Activated CD8-positive, alpha-beta memory T cell treated with anti-CD3 and anti-CD28 coated beads for 36 hours (primary cell): ENCODE data around the gene CFAP46. TPM values are rescaled to one million over a fixed set of nuclear protein-coding genes. Genes with fewer than 3 reads are reported as not detected.

Experiments
- CTCF ChIA-PET: fragments of 350-600 bp; sonication (Branson Sonifier 250); formaldehyde crosslinking; loops from one replicate; lab custom pipeline; 2021; ENCODE audit warnings: antibody characterized with exemption; lab: Charles Lee
- POLR2A ChIA-PET: fragments of 350-600 bp; sonication (Branson Sonifier 250); formaldehyde crosslinking; loops from one replicate; lab custom pipeline; 2021; ENCODE audit warnings: antibody characterized with exemption; lab: Charles Lee
- total RNA-seq, 2 experiments: library from RNA; stranded (reverse); gene quantifications; one replicate each; pipeline ENCODE4 v1.2.3, GENCODE V29; 2021

Gene CFAP46
- total RNA-seq, 2 experiments from 2014 or later: 0.19 TPM; not detected in 1

GRCh38 chr10:132919374-132920100, 22.8 kb downstream of the CFAP46 start:
- ChIA-PET CTCF (no interaction called here), POLR2A (no interaction called here)

GRCh38 chr10:132918617-132919373, 23.6 kb downstream of the CFAP46 start:
- CTCF ChIA-PET: no interaction called here
- POLR2A ChIA-PET: no interaction called here

- POLR2A ChIA-PET: no interaction called here
- CTCF ChIA-PET: no interaction called here
Observed at GRCh38 chr10:132918264-132918616, 24.1 kb downstream of the CFAP46 start.

DNA sequence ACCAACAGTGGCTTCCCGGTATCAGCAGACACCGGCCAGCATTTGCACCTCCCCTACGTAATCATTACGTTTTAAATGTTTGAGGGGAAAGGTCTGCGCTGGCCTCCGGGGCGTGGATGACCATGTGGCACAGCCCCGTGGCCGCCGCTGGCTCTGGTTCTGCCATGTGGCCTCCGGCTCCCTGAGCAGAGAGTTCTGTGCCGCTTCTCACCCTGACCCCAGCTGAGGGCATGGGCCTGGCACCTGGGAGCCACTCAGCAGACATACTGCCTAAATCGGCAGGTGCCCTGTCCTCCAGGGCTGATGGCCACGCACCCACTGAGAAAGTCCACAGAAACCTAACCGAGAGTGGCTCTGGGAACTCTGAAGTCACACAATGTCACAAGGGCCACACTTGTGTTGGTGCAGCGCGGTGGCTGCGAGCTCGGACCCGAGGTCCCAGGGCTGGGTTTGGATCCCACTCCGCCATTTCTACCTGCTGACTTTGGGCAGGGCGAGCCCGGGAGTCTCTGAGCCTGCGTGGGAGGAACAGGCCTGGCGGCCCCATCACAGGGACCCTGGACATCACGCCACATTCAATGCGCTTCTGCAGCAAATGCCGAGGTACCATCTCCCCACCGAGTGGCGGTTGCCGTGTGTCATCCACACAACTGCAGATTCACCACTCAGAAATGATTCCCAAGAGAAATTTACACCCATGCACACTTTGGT, 25.3 kb downstream of the CFAP46 start:
- POLR2A ChIA-PET: no interaction called here
- CTCF ChIA-PET: no interaction called here

DNA sequence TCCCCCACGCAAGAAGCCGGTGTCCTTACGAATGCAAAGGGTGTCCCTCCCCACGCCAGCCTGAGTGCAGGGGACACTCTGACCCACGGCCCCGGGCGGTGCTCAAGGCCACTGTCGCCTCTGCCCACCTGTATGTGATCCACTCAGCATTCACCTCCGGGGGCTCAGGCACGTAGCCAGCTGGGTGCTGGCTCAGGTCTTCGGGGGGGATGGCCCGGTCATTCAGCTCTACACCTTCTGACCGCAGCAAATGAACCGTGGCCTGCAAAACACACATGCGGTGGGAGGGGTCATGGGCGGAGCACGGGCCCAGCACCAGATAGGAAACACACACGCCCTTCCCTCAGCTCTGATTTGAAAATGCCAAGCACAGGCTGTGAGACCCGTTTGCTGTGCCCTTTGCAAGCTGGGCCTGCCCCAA, 25.9 kb downstream of the CFAP46 start:
- CTCF ChIA-PET: no interaction called here

DNA sequence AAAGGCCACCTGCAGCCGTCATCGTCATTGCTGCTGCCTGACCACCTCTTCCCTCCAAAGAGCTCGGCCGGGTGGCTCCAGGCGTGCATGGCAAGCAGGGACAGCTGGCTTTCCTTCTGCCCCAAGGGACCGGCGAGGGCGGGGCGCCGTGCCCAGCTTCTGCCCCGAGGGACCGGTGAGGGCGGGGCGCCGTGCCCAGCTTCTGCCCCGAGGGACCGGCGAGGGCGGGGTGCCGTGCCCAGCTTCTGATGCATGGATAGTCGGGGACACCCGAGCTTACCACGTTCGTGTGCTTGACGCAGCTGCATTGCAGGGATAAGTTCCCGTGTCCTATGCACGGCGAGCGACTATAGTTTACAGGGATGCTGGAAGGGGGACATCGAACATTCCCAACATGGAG, 27.0 kb downstream of the CFAP46 start:
- ChIA-PET CTCF (no interaction called here), POLR2A (no interaction called here)

More for the DNA sequence above, 25.9 kb downstream of the CFAP46 start:
- POLR2A ChIA-PET: no interaction called here

GRCh38 chr10:132914732-132915131, 27.6 kb downstream of the CFAP46 start:
- POLR2A ChIA-PET: no interaction called here
- CTCF ChIA-PET: no interaction called here

GRCh38 chr10:132913559-132914115, 28.7 kb downstream of the CFAP46 start:
- ChIA-PET CTCF (no interaction called here), POLR2A (no interaction called here)

GRCh38 chr10:132912713-132913558, 29.4 kb downstream of the CFAP46 start:
- CTCF ChIA-PET: no interaction called here
- POLR2A ChIA-PET: no interaction called here

DNA sequence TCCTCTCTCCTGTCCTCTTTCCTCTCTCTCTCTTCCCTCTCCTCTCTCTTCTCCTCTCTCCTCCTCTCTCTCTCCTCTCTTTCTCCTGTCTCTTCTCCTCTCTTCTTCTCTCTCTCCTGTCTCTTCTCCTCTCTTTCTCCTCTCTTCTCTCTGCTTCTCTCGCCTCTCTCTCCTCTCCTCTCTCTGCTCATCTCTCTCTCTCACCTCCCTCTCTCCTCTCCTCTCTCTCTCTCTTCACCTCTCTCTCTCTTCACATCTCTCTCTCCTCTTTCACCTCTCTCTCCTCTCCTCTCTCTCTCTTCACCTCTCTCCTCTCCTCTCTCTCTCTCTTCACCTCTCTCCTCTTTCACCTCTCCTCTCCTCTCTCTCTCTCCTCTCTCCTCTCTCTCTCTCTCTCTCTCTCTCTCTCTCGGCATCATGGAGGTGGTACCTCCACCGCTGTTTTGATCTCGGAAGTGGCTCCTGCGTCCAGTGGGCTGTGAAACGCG, 30.1 kb downstream of the CFAP46 start:
- ChIA-PET CTCF (no interaction called here), POLR2A (no interaction called here)

DNA sequence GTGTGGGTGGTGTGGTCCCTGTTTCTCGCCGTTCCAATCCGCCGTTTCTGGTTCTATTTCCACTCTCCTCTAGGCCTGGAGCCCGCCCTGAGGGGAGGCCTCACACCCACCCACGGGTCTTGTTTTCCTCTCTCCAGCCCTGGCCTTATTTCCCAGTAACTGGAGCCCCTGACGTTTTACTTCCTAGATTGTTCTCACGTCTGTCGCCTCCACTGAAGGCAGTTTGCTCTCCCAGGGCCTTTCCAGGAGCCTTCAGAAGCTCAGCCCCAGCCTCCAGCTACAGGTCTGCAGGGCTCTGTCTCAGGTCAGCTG, 30.6 kb downstream of the CFAP46 start:
- ChIA-PET POLR2A (no interaction called here), CTCF (no interaction called here)

DNA sequence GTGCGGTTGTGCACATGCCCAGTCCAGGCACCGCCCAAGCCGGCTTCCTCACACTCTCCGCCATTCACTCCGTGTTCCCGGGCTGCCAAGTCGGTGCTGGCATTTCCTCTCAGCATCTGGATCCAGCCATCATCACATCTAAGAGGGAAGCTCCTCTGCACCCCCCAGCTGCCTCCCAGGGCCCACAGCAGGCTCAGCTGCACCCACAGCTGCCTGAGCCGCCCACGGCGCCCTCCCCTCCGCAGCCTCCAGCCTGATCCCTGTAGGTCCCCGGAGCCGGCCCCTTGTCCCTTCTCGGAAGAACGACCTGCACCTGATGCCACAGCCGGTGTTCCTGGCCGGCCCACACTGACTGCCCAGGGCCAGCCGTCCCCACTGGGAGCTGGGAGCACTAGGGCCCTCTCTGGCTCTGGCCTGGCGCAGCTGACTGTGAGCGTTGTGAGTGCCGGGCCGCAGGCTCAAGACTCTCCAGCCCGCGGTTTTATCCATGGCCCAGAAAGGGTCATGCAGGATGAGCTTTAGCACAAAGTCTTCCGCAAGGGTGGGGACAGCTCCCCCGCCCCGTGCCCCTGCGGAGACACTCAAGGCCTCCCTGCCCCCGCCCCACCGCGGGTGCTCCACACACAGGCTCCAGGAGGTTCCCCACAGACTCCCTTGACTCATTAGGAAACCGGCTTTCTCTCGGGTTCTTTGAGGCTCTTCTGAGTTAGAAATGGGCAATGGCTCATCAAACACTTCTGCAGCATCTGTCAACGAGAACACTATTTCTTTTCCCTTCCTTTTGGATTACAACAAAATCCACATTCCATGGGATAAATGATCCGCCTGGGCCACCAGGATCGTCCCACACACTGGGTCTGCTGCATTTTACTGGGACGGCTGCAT, 31.2 kb downstream of the CFAP46 start:
- ChIA-PET CTCF (no interaction called here), POLR2A (no interaction called here)

DNA sequence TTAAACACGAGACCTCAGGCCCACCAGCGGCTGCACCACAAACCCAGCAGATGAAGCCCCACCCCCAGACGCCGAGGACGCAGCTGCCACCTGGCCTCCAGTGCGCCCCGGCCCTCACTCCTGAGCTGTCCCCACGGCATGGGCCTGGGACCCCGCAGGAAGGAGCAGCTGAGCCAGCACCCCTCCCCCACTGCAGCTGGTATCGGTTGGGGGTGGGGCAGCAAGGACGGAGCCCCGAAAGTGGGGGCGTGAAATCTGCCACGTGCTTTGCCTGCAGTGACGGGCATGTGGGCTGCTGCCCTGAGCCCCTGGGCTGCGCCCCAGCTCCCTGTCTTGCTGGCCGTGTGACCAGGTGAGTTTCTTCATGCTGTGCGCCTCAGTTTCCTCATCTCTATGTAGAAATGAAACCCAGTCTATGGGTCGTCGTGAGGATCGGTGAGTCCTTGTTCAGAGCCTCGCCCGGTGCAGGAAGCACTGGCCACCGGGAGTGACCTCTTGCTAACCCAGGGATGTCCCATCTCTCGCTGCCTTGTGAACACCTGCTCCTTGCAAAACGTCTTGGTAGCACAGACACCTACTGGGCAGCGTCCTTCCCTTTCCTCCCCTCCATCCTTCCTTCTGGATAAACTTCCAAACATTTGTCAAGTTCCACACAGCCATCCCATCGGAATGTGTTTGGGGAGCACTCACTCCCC, 32.0 kb downstream of the CFAP46 start:
- CTCF ChIA-PET: no interaction called here
- POLR2A ChIA-PET: no interaction called here

GRCh38 chr10:132909491-132910071, 32.8 kb downstream of the CFAP46 start:
- POLR2A ChIA-PET: no interaction called here
- CTCF ChIA-PET: no interaction called here

DNA sequence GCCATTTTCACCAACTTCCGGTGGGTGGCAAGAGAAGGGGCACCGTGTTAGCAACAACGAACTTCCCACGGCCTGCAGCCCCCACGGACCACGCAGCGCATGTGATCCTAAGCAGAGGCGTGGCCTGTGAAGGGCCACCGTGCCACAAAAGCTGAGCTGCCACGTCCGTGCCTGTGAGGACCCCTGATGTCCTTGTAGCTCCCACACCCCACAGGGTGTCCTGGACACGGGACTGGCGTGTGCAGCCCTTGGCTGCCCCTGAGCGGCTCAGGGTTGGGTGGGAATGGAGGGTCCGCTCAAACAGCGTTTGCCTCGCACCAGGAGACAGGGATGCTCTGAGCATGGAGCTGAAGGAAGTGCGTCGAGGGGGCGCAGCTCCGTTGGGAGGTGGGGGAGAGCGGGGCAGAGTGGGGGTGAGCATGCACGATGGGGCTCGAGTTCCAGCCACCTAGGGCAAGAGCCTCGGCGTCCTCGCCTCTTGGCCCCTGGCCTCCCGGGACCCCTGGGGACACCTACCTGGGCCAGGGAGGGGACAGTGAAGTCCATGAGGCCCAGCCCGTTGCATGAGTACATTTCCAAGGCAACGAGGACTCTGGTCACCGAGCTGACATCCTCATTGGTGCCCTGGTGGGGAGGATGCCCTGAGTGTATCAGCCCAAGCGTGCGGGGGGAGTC, 33.6 kb downstream of the CFAP46 start:
- ChIA-PET CTCF (no interaction called here), POLR2A (no interaction called here)

DNA sequence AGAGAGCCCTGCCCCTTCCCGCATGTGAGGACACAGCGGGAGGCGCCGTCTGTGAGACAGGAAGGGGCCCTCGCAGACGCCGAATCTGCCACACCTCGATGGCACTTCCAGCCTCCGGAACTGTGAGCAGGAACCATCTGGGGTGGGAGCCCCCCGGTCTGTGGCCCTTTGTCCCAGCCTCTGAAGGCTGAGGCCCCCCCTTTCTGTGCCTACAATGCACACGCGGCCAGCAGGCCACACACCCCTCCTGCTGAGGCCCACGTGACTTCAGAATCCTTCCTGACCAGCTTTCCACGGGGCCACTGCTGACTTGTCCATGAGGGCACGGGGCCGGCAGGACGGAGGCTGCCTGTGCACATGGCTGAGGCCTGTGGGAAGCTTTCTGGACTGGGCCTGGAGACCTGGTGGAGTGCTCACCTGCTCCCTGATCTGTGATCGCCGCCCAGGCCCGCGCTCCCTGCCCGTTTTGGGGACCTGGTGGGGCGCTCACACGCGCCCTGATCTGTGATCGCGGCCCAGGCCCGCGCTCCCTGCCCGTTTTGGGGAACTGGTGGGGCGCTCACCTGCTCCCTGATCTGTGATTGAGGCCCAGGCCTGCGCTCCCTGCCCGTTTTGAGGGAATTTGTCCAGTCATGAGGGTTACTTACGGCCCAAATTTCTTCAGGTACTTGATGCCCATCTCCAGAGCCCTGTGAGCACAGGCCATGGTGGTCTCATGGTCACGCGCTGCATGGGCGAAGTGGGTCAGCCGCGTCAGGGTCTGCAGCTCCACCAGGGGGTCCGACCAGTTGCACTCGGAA, 34.3 kb downstream of the CFAP46 start:
- ChIA-PET POLR2A (no interaction called here), CTCF (no interaction called here)
